HEK293T (cell line): ENCODE data around the gene DDI2.

Experiments used
- CTCF ChIA-PET: fragments of 350-600 bp; formaldehyde crosslinking; extraction: SDS; loops from one replicate; lab custom pipeline; 2021; ENCODE audit warnings: antibody characterized with exemption, inconsistent platforms; lab: Yijun Ruan, JAX
- POLR2A ChIA-PET: fragments of 350-600 bp; formaldehyde crosslinking; extraction: SDS; loops from one replicate; lab custom pipeline; 2020; ENCODE audit warnings: antibody characterized with exemption, inconsistent platforms; lab: Yijun Ruan, JAX
- DNase-seq: peaks from one replicate; pipeline ENCODE4 v3.0.0; 2012; ENCODE audit warnings: mixed read lengths; ENCODE audit errors: extremely low spot score
- ARNT ChIP-seq: fragments of 450-650 bp; IDR thresholded peaks from 2 replicates; pipeline ENCODE4 v1.6.1; 2017; ENCODE audit warnings: mild to moderate bottlenecking
- BHLHE40 ChIP-seq: fragments of 450-650 bp; IDR thresholded peaks from 2 replicates; pipeline ENCODE4 v1.6.1; 2016; ENCODE audit warnings: mild to moderate bottlenecking, moderate library complexity, borderline replicate concordance
- CTBP1 ChIP-seq: fragments of 450-650 bp; IDR thresholded peaks from 2 replicates; pipeline ENCODE4 v1.6.1; 2016; ENCODE audit warnings: borderline replicate concordance
- ELF4 ChIP-seq: fragments of 450-650 bp; IDR thresholded peaks from 2 replicates; pipeline ENCODE4 v1.6.1; 2017; ENCODE audit warnings: antibody characterized with exemption
- FOXA1 ChIP-seq: fragments of 450-650 bp; IDR thresholded peaks from 2 replicates; pipeline ENCODE4 v1.6.1; 2016; ENCODE audit warnings: mild to moderate bottlenecking
- FOXK2 ChIP-seq: fragments of 450-650 bp; IDR thresholded peaks from 2 replicates; pipeline ENCODE4 v1.6.1; 2016; ENCODE audit warnings: mild to moderate bottlenecking
- FOXM1 ChIP-seq: fragments of 450-650 bp; IDR thresholded peaks from 2 replicates; pipeline ENCODE4 v1.6.1; 2017; ENCODE audit warnings: mild to moderate bottlenecking, borderline replicate concordance
- HDGF ChIP-seq: fragments of 450-650 bp; IDR thresholded peaks from 2 replicates; pipeline ENCODE4 v1.6.1; 2017; ENCODE audit warnings: antibody characterized with exemption, borderline replicate concordance
- L3MBTL2 ChIP-seq: fragments of 450-650 bp; conservative IDR thresholded peaks from 2 replicates; pipeline ENCODE4 v1.6.1; 2016; ENCODE audit warnings: mild to moderate bottlenecking
- LEF1 ChIP-seq: fragments of 450-650 bp; IDR thresholded peaks from 2 replicates; pipeline ENCODE4 v1.6.1; 2017; ENCODE audit warnings: mild to moderate bottlenecking, borderline replicate concordance
- NFRKB ChIP-seq: fragments of 450-650 bp; IDR thresholded peaks from 2 replicates; pipeline ENCODE4 v1.6.1; 2016; ENCODE audit warnings: mild to moderate bottlenecking, moderate library complexity
- PKNOX1 ChIP-seq: fragments of 450-650 bp; IDR thresholded peaks from 2 replicates; pipeline ENCODE4 v1.6.1; 2016
- SP1 ChIP-seq: fragments of 450-650 bp; IDR thresholded peaks from 2 replicates; pipeline ENCODE4 v1.6.1; 2017
- SUZ12 ChIP-seq: fragments of 450-650 bp; IDR thresholded peaks from 2 replicates; pipeline ENCODE4 v1.6.1; 2016; ENCODE audit warnings: mild to moderate bottlenecking
- TARDBP ChIP-seq: fragments of 450-650 bp; IDR thresholded peaks from 2 replicates; pipeline ENCODE4 v1.6.1; 2016
- ZNF384 ChIP-seq: fragments of 450-650 bp; IDR thresholded peaks from 2 replicates; pipeline ENCODE4 v1.6.1; 2016

The DDI2 gene

DNA sequence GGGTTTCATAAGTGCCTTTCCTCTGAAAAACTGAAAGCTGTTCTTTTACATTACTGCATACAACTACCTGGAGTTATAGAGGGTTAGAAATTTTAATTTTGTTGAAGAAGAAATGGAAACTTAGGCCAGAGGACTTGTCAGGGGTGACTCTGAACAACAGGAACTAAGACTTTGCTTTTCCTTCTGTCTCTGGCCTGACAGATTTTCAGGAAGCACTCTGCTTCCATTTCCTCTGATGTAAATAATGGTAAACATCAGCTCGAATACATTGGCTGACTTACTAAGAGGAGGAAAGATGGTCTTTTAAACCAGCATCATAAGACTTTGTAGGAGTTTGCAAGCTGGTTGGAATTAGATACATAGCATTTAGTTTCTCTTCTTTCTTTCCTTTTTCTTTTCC lies 39.8 kb downstream of the DDI2 start:
- ChIA-PET POLR2A (no interaction called here), CTCF (no interaction called here)
- TF ChIP-seq NFRKB = no peak
- TF ChIP-seq BHLHE40 = no peak
- TF ChIP-seq SUZ12 = no peak
- no peak for TF ChIP-seq ZNF384
- no peak for TF ChIP-seq ARNT
- TF ChIP-seq CTBP1 = no peak
- no peak for TF ChIP-seq FOXM1
- TF ChIP-seq SP1 = no peak
- TF ChIP-seq HDGF = no peak
- TF ChIP-seq ELF4 = no peak
- TF ChIP-seq PKNOX1 = no peak
- no peak for TF ChIP-seq FOXK2
- TF ChIP-seq TARDBP = no peak
- TF ChIP-seq LEF1 = no peak
- TF ChIP-seq FOXA1 = no peak
- TF ChIP-seq L3MBTL2 = no peak

GRCh38 chr1:15660151-15660550 lies 42.9 kb downstream of the DDI2 start:
- no peak for DNase-seq
- ChIA-PET POLR2A (no interaction called here), CTCF (no interaction called here)
- TF ChIP-seq CTBP1 = no peak
- TF ChIP-seq ARNT = no peak
- TF ChIP-seq FOXK2 = no peak
- TF ChIP-seq LEF1 = no peak
- TF ChIP-seq ZNF384 = no peak
- no peak for TF ChIP-seq SUZ12
- TF ChIP-seq FOXM1 = no peak
- no peak for TF ChIP-seq HDGF
- TF ChIP-seq L3MBTL2 = no peak
- TF ChIP-seq BHLHE40 = no peak

More for the DNA sequence above, 39.8 kb downstream of the DDI2 start:
- no peak for DNase-seq

- ChIA-PET CTCF (no interaction called here), POLR2A (no interaction called here)
- DNase-seq = no peak
- TF ChIP-seq FOXK2 (no peak), SUZ12 (no peak), LEF1 (no peak), NFRKB (no peak), ARNT (no peak)
Observed at GRCh38 chr1:15662477-15662876, 45.2 kb downstream of the DDI2 start.

GRCh38 chr1:15663925-15664324 lies 46.7 kb downstream of the DDI2 start:
- ChIA-PET POLR2A (interaction anchor here (0.6 kb wide), 1 partner anchor 13 kb away, joined by 4 read pairs; no protein-coding TSS in a partner anchor), CTCF (interaction anchor here (0.5 to 0.6 kb wide), 3 partner anchors 18 to 1833 kb away, joined by 3 to 5 read pairs (median 4); no protein-coding TSS in a partner anchor)
- no peak for DNase-seq
- TF ChIP-seq ZNF384 (no peak), BHLHE40 (no peak), SP1 (no peak), ELF4 (no peak), FOXA1 (no peak), ARNT (no peak), SUZ12 (no peak), FOXK2 (no peak), NFRKB (no peak), LEF1 (no peak), FOXM1 (no peak), TARDBP (no peak), PKNOX1 (no peak), CTBP1 (no peak), L3MBTL2 (no peak)

DNA sequence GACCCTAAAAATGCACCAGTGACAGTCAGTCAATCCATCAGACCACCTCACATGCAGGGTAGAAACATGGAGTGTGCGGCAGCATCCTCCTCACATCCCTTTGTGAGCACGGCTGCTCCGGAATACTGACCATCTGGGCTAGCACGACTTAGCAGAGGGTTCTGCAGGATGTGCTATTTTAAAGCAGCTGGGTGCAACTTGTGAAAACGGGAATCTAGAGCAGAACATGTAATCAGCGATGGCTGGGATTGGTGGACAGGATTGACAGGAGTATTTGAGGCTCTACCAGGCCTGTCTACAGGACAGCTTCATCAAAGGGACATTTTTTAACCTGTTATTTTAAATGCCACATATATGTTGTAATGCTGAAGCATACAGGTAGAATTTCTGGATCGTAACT lies 50.1 kb downstream of the DDI2 start:
- no peak for TF ChIP-seq LEF1
- no peak for TF ChIP-seq PKNOX1
- TF ChIP-seq FOXK2 = no peak
- no peak for TF ChIP-seq BHLHE40
- no peak for TF ChIP-seq HDGF
- no peak for TF ChIP-seq FOXM1
- no peak for TF ChIP-seq CTBP1
- TF ChIP-seq SP1 = no peak
- no peak for TF ChIP-seq NFRKB
- no peak for TF ChIP-seq ZNF384
- TF ChIP-seq FOXA1 = no peak
- no peak for TF ChIP-seq ARNT
- no peak for TF ChIP-seq TARDBP
- TF ChIP-seq SUZ12 = no peak
- no peak for DNase-seq
- POLR2A ChIA-PET = no interaction called here
- CTCF ChIA-PET = no interaction called here

DNA sequence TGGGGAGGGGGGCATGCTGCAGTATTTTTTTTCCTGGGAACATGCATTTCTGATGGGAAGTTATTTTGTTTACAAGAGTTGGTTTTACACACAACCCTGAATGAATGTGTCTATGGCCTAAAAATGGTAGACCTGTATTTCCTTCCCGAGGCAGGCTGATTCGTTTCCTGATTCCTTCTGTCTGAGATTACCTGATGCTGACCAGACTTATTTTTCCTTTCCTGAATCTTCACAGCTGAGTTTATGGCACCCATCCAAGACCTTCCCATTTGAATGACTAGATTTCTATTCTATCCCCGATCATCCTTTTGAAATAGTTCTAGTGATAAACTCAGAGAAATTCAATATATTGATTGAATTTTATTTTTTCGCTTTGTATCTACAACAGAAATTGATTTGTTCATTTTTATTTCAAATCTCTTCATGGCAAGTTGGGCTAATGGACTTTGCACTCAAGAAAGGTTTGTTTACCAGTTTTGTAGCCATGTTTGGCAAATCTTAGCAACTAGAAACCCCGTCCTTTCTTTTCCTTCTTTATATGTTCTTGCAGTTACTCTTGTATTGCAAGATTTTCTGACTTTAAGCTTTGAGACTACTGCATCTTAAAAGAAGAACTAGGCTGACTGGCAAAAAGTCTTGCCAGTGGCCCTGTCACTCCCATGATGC lies 51.0 kb downstream of the DDI2 start:
- no peak for DNase-seq
- no peak for TF ChIP-seq CTBP1
- TF ChIP-seq HDGF = no peak
- no peak for TF ChIP-seq L3MBTL2
- no peak for TF ChIP-seq ARNT
- TF ChIP-seq FOXK2 = no peak
- CTCF ChIA-PET = no interaction called here
- POLR2A ChIA-PET = no interaction called here
